B cell (primary cell): Measurements from ENCODE around the gene AOPEP. TPM values are rescaled to one million over a fixed set of nuclear protein-coding genes. Genes with fewer than 3 reads are reported as not detected.

Experiments used
- ATAC-seq: fragments of 200-7000 bp; cut with Tn5 transposase; one replicate; pipeline ENCODE4 v1.10.0; 2021; ENCODE audit warnings: low read depth, mild to moderate bottlenecking, moderate number of reproducible peaks, moderate library complexity
- CTCF ChIA-PET: fragments of 350-600 bp; sonication (Branson Sonifier 250); formaldehyde crosslinking; loops from one replicate; lab custom pipeline; 2021; ENCODE audit warnings: antibody characterized with exemption, inconsistent platforms; lab: Charles Lee
- POLR2A ChIA-PET: fragments of 350-600 bp; sonication (Branson Sonifier 250); formaldehyde crosslinking; loops from one replicate; lab custom pipeline; 2021; ENCODE audit warnings: antibody characterized with exemption; lab: Charles Lee
- DNase-seq: peaks from one replicate; pipeline ENCODE4 v3.0.0; 2013
- H2AFZ ChIP-seq: 2 replicates; pipeline ENCODE4 v1.6.1; 2012; ENCODE audit warnings: mild to moderate bottlenecking, low read depth, low read length; ENCODE audit not compliant: insufficient read depth, poor library complexity, severe bottlenecking
- H3K27ac ChIP-seq, 2 donors: 1 replicate in 1 of 2; 2 replicates in 1 of 2; pipeline ENCODE4 v1.5.1; 2012 to 2013; ENCODE audit warnings: low read length in 2 of 2, mild to moderate bottlenecking in 2 of 2, moderate library complexity in 1 of 2
- H3K27me3 ChIP-seq, 4 experiments: fragments of 200-600 bp in 1 of 4; sonication (generic) in 1 of 4; replicated peaks in 1 of 4; 1 replicate in 2 of 4; 2 replicates in 2 of 4; pipeline versions ENCODE4 v1.6.1 to v1.7.0; 2013 to 2016; ENCODE audit warnings: low read length in 3 of 4, mild to moderate bottlenecking in 2 of 4, mixed read lengths in 1 of 4, moderate library complexity in 1 of 4; ENCODE audit not compliant: insufficient read depth in 4 of 4, control insufficient read depth in 3 of 4; ENCODE audit errors: control extremely low read depth in 1 of 4
- H3K36me3 ChIP-seq, 2 experiments: replicated peaks in 1 of 2; 1 replicate in 1 of 2; 2 replicates in 1 of 2; pipeline versions ENCODE4 v1.6.1 to v1.7.1; 2013; ENCODE audit warnings: low read length in 1 of 2; ENCODE audit not compliant: insufficient read depth in 2 of 2, control insufficient read depth in 1 of 2; ENCODE audit errors: control extremely low read depth in 1 of 2, extremely low read depth in 1 of 2
- H3K4me1 ChIP-seq, 2 donors: fragments of 200-600 bp in 1 of 2; sonication (generic) in 1 of 2; 1 replicate in 1 of 2; 2 replicates in 1 of 2; pipeline versions ENCODE4 v1.5.1 to v1.6.1; 2013 to 2017; ENCODE audit warnings: low read length in 2 of 2; ENCODE audit not compliant: control insufficient read depth in 2 of 2, insufficient read depth in 2 of 2
- H3K4me2 ChIP-seq: replicated peaks from 2 replicates; pipeline ENCODE3; 2012; ENCODE audit warnings: mild to moderate bottlenecking, low read depth, low read length; ENCODE audit not compliant: poor library complexity, severe bottlenecking
- H3K4me3 ChIP-seq, 5 experiments: fragments of 200-600 bp in 1 of 5; sonication (generic) in 1 of 5; 1 replicate in 3 of 5; 2 replicates in 2 of 5; pipeline versions ENCODE4 v1.5.1 to v1.7.0; 2011 to 2016; ENCODE audit warnings: low read length in 4 of 5, mild to moderate bottlenecking in 4 of 5, low read depth in 2 of 5, control low read depth in 1 of 5, moderate library complexity in 1 of 5; ENCODE audit not compliant: insufficient read depth in 1 of 5; ENCODE audit errors: control extremely low read depth in 1 of 5, extremely low read depth in 1 of 5
- H3K79me2 ChIP-seq: fragments of 200-600 bp; sonication (generic); one replicate; pipeline ENCODE4 v1.6.0; 2016; ENCODE audit warnings: low read length; ENCODE audit not compliant: control insufficient read depth, insufficient read depth
- H3K9ac ChIP-seq: fragments of 200-600 bp; sonication (generic); 2 replicates; pipeline ENCODE4 v1.6.1; 2017; ENCODE audit warnings: mild to moderate bottlenecking, low read length, moderate library complexity
- H3K9me3 ChIP-seq, 3 donors: one replicate each; pipeline versions ENCODE4 v1.6.1 to v1.7.1; 2013; ENCODE audit warnings: low read length in 2 of 3; ENCODE audit not compliant: control insufficient read depth in 2 of 3, insufficient read depth in 1 of 3; ENCODE audit errors: control extremely low read depth in 1 of 3
- H4K20me1 ChIP-seq: 2 replicates; pipeline ENCODE4 v1.6.0; 2012; ENCODE audit warnings: mild to moderate bottlenecking, low read length; ENCODE audit not compliant: insufficient read depth, control insufficient read depth, poor library complexity, severe bottlenecking
- H3K27ac Mint-ChIP-seq: one replicate; pipeline ENCODE4 v1.8.0; 2021; ENCODE audit warnings: mixed read lengths
- H3K27me3 Mint-ChIP-seq: one replicate; pipeline ENCODE4 v1.8.0; 2021; ENCODE audit warnings: mixed read lengths
- H3K4me1 Mint-ChIP-seq: one replicate; pipeline ENCODE4 v1.8.0; 2021; ENCODE audit warnings: mixed read lengths
- H3K4me3 Mint-ChIP-seq: one replicate; pipeline ENCODE4 v1.8.0; 2021; ENCODE audit warnings: mixed read lengths
- H3K9me3 Mint-ChIP-seq: one replicate; pipeline ENCODE4 v1.8.0; 2022; ENCODE audit warnings: mixed read lengths; ENCODE audit not compliant: insufficient read depth
- CTCF ChIP-seq: fragments of 200-600 bp; IDR thresholded peaks from one replicate; pipeline ENCODE4 v1.8.0; 2022; ENCODE audit warnings: antibody characterized with exemption, mild to moderate bottlenecking
- EZH2 ChIP-seq: IDR thresholded peaks from 2 replicates; pipeline ENCODE4 v1.6.1; 2012; ENCODE audit warnings: borderline replicate concordance, low read depth, mild to moderate bottlenecking, moderate library complexity, low read length; ENCODE audit not compliant: insufficient read depth, poor library complexity, severe bottlenecking
- WGBS: methylation state at CpG from one replicate; pipeline ENCODE4 v1.1.5; 2013; ENCODE audit warnings: missing lambda C conversion rate; ENCODE audit not compliant: insufficient coverage; 5-methylcytosine and 5-hydroxymethylcytosine counted together
- intact Hi-C: fragments of 100-400 bp; cut with micrococcal nuclease; formaldehyde crosslinking; loops from one replicate; pipeline ENCODE4 v1.10.0; 2022
- polyA plus RNA-seq: library from polyadenylated mRNA; depleted of rRNA; stranded (reverse); fragments of >200 nt; gene quantifications from 2 replicates; pipeline ENCODE4 v1.2.3, GENCODE V29; 2012
- total RNA-seq, 2 donors: library from RNA; stranded (reverse); fragments of 120-200 nt in 1 of 2; gene quantifications; 1 replicate in 1 of 2; 2 replicates in 1 of 2; pipeline versions ENCODE4 v1.2.3 to v1.2.4, GENCODE V29; 2013 to 2022

The AOPEP gene
- total and polyA plus RNA-seq, 2 donors (not counting 1 experiment from before 2014, with no cell fraction given), result 5.1 to 35.8 TPM

- Histone ChIP-seq H3K27me3 (peaks cover 0 to 2% (median 0%) of the 10 kb centered on the region in 4 experiments), H3K9me3 (no peaks in the 10 kb centered on the region), H4K20me1 (no peaks in the 10 kb centered on the region), H2AFZ (no peak overlapping the region), H3K4me3 (no peak overlapping the region), H3K36me3 (no peaks in the 10 kb centered on the region), H3K4me2 (no peak overlapping the region), H3K4me1 (no peaks in the 10 kb centered on the region), H3K79me2 (no peaks in the 10 kb centered on the region), H3K9ac (no peak overlapping the region), H3K27ac (no peak overlapping the region)
- Mint-ChIP-seq H3K4me1 (no peaks in the 10 kb centered on the region), H3K27me3 (no peaks in the 10 kb centered on the region), H3K9me3 (no peaks in the 10 kb centered on the region), H3K27ac (no peak overlapping the region), H3K4me3 (no peak overlapping the region)
- no peak for TF ChIP-seq EZH2
- TF ChIP-seq CTCF, result no peak
- DNase-seq (no peak), ATAC-seq (no peak)
- 96% methylated on average over 6 of the region's 6 CpGs for WGBS
- CTCF ChIA-PET, result no interaction called here
- intact Hi-C loops, result no loop called here
- POLR2A ChIA-PET, result no interaction called here
Measured at GRCh38 chr9:95096807-95097206, 370.3 kb downstream of the AOPEP start.

- Histone ChIP-seq H2AFZ (no peak overlapping the region), H3K9ac (no peak overlapping the region), H3K4me3 (no peak overlapping the region), H4K20me1 (no peaks in the 10 kb centered on the region), H3K27ac (no peak overlapping the region), H3K4me1 (no peaks in the 10 kb centered on the region), H3K9me3 (no peaks in the 10 kb centered on the region), H3K4me2 (no peak overlapping the region), H3K79me2 (no peaks in the 10 kb centered on the region), H3K36me3 (peaks cover 0 to 2% of the 10 kb centered on the region in 2 experiments), H3K27me3 (peaks cover 0 to 2% (median 0%) of the 10 kb centered on the region in 4 experiments)
- ChIA-PET CTCF (interaction anchor here (0.7 kb wide), 1 partner anchor 314 kb away, joined by 3 read pairs; no protein-coding TSS in a partner anchor), POLR2A (no interaction called here)
- Mint-ChIP-seq H3K4me3 (no peak overlapping the region), H3K4me1 (no peaks in the 10 kb centered on the region), H3K27me3 (no peaks in the 10 kb centered on the region), H3K27ac (no peak overlapping the region), H3K9me3 (no peaks in the 10 kb centered on the region)
- no peak for TF ChIP-seq CTCF
- TF ChIP-seq EZH2, result no peak
- DNase-seq (no peak), ATAC-seq (no peak)
- intact Hi-C loops, result no loop called here
- WGBS, result 98% methylated on average over 6 of the region's 7 CpGs
Measured at GRCh38 chr9:95097279-95097678, 370.8 kb downstream of the AOPEP start.
